ENCODE measurements around the gene HIGD1C.

HIGD1C gene

GRCh38 chr12:50992819-50993218, 40.5 kb downstream of the HIGD1C start:
- TF ChIP-seq CTCF (IDR thresholded peaks at IDR 0.05), result no peak

GRCh38 chr12:50999093-50999492, 46.7 kb downstream of the HIGD1C start:
- TF ChIP-seq CTCF (IDR thresholded peaks at IDR 0.05), result no peak

DNA sequence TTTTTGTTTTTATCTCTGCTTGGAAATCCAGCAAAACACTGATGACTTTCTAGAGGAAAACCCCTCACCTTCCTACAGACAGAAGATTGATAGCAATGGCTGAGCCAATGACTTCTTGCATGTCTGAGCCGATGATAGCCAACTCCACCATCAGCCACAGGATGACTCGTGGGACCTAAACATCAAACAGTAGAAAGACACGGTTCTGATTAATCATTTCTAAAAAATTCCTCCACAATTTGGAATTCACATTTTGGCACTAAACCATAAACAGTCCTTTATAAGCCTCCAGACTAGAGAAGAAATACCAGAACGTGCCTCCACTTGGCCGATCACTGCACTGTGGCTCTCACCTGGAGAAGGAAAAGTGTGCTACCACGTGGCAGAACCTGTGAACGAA, 47.9 kb downstream of the HIGD1C start:
- TF ChIP-seq CTCF (IDR thresholded peaks at IDR 0.05), result no peak

DNA sequence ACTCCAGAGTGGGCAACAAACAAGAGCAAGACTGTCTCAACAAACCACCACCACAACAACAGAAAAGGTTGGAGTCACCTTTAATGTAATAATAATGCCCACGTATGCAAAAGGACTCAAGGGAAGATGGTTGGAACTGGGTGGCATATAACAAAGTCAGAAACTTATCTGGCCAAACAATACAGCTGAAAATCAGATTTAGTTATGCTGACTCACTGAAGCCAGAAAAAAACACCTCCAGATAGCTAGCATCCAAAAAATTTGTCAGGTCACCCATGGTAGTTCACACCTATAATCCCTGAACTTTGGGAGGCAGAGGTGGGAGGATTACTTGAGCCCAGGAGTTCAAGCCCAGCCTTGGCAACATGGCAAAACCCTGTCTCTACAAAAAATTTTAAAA, 49.5 kb downstream of the HIGD1C start:
- TF ChIP-seq CTCF (IDR thresholded peaks at IDR 0.05), result no peak

DNA sequence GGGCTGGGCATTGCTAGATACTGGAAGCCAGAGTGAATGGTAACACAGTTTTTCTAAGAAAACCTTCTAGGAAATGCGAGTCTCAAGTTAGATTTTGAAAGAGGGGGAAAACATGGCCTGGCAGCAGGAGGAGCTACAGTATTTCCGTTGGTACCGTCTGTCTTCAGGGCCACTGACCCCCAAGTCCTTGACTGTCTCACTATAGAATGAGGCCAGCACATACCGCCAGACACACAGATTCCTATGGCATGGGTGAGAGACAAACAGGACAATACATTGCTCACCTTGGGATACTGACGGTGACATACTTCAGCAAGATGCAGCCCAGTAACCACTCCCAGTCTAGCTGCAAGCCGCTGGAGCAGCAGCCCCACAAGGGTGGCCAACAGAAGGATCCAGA, 52.2 kb downstream of the HIGD1C start:
- no peak for TF ChIP-seq CTCF (IDR thresholded peaks at IDR 0.05)

DNA sequence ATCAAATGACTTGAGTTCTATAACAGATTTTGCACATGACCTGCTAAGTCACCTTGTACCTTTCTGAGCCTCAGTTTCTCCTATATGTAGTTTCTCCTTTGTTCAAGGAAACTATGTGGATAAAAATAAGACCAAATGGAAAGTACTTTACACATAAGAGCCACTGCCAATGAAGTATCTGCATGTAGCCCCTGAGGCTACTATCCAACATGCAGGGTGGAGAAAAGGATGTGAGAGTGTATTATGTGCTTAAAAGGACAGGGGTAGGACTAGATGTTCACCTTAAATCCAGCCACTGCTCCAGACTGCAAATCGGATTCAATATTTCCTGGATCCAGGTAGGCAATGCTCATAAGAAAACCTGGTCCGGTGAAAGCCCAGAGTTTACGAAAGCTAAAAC, 52.7 kb downstream of the HIGD1C start:
- TF ChIP-seq CTCF (IDR thresholded peaks at IDR 0.05), result no peak

- TF ChIP-seq CTCF (IDR thresholded peaks at IDR 0.05), result no peak
Observed at GRCh38 chr12:51005671-51006070, 53.3 kb downstream of the HIGD1C start.

- no peak for TF ChIP-seq CTCF (IDR thresholded peaks at IDR 0.05)
Observed at GRCh38 chr12:51008329-51009055, 56.1 kb downstream of the HIGD1C start.

All from LNCAP (cell line).